HL-60 (cell line): ENCODE measurements around the gene PBX1.

Experiments used
- POLR2AphosphoS5 ChIP-seq: IDR thresholded peaks from 2 replicates; pipeline ENCODE4 v1.6.1; 2012; ENCODE audit warnings: low read depth
- TF ChIP-seq, protein P1 (sequence below): IDR thresholded peaks from one replicate; pipeline ENCODE4 v1.5.1; 2011; ENCODE audit warnings: low read length, control low read depth, inconsistent platforms; ENCODE audit not compliant: insufficient read depth

DNA sequence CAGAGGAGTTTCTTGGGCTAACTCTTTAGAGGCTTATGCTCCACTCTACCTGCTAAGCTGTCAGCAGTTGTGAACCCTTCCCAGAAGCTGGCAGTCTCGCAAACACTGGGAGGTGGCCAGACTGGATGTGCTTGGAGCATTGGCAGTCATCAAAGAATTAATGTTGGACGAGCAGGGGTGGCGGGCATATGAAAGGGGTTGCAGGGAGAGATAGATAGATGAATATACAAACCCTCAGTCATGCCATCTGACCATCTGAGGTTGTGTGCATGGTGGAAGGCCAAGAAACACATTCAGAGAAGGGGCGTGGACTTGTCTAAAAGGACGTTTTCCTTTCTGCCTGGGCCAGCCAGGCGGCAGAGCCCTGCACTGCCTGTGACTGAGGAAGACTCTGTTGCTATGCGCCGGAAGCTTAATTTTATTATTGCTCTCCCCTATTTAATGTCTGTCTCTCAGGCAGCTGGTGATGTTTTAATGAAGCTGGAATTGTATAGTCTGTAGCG, 164.4 kb downstream of the PBX1 start:
- TF ChIP-seq, protein P1, sequence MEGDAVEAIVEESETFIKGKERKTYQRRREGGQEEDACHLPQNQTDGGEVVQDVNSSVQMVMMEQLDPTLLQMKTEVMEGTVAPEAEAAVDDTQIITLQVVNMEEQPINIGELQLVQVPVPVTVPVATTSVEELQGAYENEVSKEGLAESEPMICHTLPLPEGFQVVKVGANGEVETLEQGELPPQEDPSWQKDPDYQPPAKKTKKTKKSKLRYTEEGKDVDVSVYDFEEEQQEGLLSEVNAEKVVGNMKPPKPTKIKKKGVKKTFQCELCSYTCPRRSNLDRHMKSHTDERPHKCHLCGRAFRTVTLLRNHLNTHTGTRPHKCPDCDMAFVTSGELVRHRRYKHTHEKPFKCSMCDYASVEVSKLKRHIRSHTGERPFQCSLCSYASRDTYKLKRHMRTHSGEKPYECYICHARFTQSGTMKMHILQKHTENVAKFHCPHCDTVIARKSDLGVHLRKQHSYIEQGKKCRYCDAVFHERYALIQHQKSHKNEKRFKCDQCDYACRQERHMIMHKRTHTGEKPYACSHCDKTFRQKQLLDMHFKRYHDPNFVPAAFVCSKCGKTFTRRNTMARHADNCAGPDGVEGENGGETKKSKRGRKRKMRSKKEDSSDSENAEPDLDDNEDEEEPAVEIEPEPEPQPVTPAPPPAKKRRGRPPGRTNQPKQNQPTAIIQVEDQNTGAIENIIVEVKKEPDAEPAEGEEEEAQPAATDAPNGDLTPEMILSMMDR: no peak
- no peak for TF ChIP-seq POLR2AphosphoS5
